ENCODE data around the gene SCIMP. TPM values are rescaled to one million over a fixed set of nuclear protein-coding genes. Genes with fewer than 3 reads are reported as not detected.
A peak's percentile ranks its signal among the peaks of the same experiment; 100 is the strongest.

Gene SCIMP
- polyA plus RNA-seq, 1 of the 3 experiments (the other 2 are of a cell fraction), result not detected

GRCh38 chr17:5238333-5238732 is 3.7 kb upstream of the SCIMP start (continued):
- TF ChIP-seq FOXJ3 (CRISPR knock-in tag; IDR thresholded peaks at IDR 0.05), result no peak
- no peak for TF ChIP-seq USF2 (IDR thresholded peaks at IDR 0.05; ENCODE audit: borderline replicate concordance, low read depth, low read length)
- TF ChIP-seq YY1 (IDR thresholded peaks at IDR 0.05; ENCODE audit: low read depth), result no peak
- TF ChIP-seq JUND (IDR thresholded peaks at IDR 0.05), result no peak
- TF ChIP-seq RXRA (IDR thresholded peaks at IDR 0.05; ENCODE audit: borderline replicate concordance, low read depth), result no peak
- no peak for TF ChIP-seq TCF12 (IDR thresholded peaks at IDR 0.05)
- no peak for TF ChIP-seq EP300 (IDR thresholded peaks at IDR 0.05; ENCODE audit: borderline replicate concordance in 1 of 2, low read depth in 1 of 2, low read length in 1 of 2)
- TF ChIP-seq MAX (IDR thresholded peaks at IDR 0.05; ENCODE audit: low read depth), result no peak
- TF ChIP-seq GATA2 (CRISPR knock-in tag; IDR thresholded peaks at IDR 0.05), result no peak
- TF ChIP-seq FOSL2 (IDR thresholded peaks at IDR 0.05; ENCODE audit: borderline replicate concordance, low read depth), result no peak

GRCh38 chr17:5237541-5238016 is 2.9 kb upstream of the SCIMP start:
- no peaks in the 10 kb centered on the region for H3K36me3 ChIP-seq (replicated peaks in 1 of 2; ENCODE audit: control insufficient read depth in 1 of 2, insufficient read depth in 2 of 2, low read length in 1 of 2)
- TF ChIP-seq MXI1 (IDR thresholded peaks at IDR 0.05; ENCODE audit: low read depth, low read length) (no peak), CTCF (IDR thresholded peaks at IDR 0.05) (peak; percentile 64), YY1 (IDR thresholded peaks at IDR 0.05; ENCODE audit: low read depth) (no peak), TCF12 (IDR thresholded peaks at IDR 0.05) (no peak), CHD2 (IDR thresholded peaks at IDR 0.05; ENCODE audit: low read length, partially characterized antibody) (no peak), MAX (IDR thresholded peaks at IDR 0.05; ENCODE audit: low read depth) (no peak), MEF2A (IDR thresholded peaks at IDR 0.05; ENCODE audit: borderline replicate concordance, low read depth) (no peak), FOXJ3 (CRISPR knock-in tag; IDR thresholded peaks at IDR 0.05) (no peak), GATA2 (CRISPR knock-in tag; IDR thresholded peaks at IDR 0.05) (no peak), RAD21 (IDR thresholded peaks at IDR 0.05; ENCODE audit: low read length) (peak; percentile 32)
- TF ChIP-seq, protein P1, sequence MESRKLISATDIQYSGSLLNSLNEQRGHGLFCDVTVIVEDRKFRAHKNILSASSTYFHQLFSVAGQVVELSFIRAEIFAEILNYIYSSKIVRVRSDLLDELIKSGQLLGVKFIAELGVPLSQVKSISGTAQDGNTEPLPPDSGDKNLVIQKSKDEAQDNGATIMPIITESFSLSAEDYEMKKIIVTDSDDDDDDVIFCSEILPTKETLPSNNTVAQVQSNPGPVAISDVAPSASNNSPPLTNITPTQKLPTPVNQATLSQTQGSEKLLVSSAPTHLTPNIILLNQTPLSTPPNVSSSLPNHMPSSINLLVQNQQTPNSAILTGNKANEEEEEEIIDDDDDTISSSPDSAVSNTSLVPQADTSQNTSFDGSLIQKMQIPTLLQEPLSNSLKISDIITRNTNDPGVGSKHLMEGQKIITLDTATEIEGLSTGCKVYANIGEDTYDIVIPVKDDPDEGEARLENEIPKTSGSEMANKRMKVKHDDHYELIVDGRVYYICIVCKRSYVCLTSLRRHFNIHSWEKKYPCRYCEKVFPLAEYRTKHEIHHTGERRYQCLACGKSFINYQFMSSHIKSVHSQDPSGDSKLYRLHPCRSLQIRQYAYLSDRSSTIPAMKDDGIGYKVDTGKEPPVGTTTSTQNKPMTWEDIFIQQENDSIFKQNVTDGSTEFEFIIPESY (IDR thresholded peaks at IDR 0.05; ENCODE audit: borderline replicate concordance, low read depth), result no peak
- TF ChIP-seq, protein P2, sequence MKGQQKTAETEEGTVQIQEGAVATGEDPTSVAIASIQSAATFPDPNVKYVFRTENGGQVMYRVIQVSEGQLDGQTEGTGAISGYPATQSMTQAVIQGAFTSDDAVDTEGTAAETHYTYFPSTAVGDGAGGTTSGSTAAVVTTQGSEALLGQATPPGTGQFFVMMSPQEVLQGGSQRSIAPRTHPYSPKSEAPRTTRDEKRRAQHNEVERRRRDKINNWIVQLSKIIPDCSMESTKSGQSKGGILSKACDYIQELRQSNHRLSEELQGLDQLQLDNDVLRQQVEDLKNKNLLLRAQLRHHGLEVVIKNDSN (IDR thresholded peaks at IDR 0.05; ENCODE audit: borderline replicate concordance, low read depth), result no peak
- no peaks in the 10 kb centered on the region for H3K9me2 ChIP-seq
- H3K27me3 ChIP-seq (ENCODE audit: insufficient read depth), result no peaks in the 10 kb centered on the region
- DNase-seq, result peak; percentile 72
- WGBS (ENCODE audit: low lambda C conversion rate), result 49% methylated on average over 6 of the region's 6 CpGs
- H3F3A ChIP-seq (replicated peaks; ENCODE audit: insufficient read depth), result no peaks in the 10 kb centered on the region
- CTCF ChIA-PET, result interaction anchor here (0.6 to 3.7 kb wide), 4 partner anchors 9 to 54 kb away, joined by 3 to 14 read pairs (median 3); no protein-coding TSS in a partner anchor
- H3K27ac ChIP-seq (ENCODE audit: low read depth in 2 of 2, low read length in 1 of 2), result no peak overlapping the region
- H4K20me1 ChIP-seq (ENCODE audit: insufficient read depth), result no peaks in the 10 kb centered on the region
- H3K9me3 ChIP-seq, result no peaks in the 10 kb centered on the region
- H3K4me1 ChIP-seq (ENCODE audit: control insufficient read depth in 1 of 2, insufficient read depth in 2 of 2, low read depth in 1 of 2, low read length in 1 of 2), result no peaks in the 10 kb centered on the region
- H3K4me2 ChIP-seq, result no peak overlapping the region
- H3K9ac ChIP-seq, result no peak overlapping the region
- H3K79me2 ChIP-seq (ENCODE audit: insufficient read depth), result no peaks in the 10 kb centered on the region
- H3K4me3 ChIP-seq (ENCODE audit: low read depth in 2 of 2, low read length in 1 of 2), result no peak overlapping the region
- no peak overlapping the region for H2AFZ ChIP-seq (ENCODE audit: low read depth)
- POLR2A ChIA-PET, result interaction anchor here (0.5 kb wide), 1 partner anchor 10 kb away, joined by 3 read pairs; no protein-coding TSS in a partner anchor
